Stimulated activated naive CD8-positive, alpha-beta T cell treated with anti-CD3 and anti-CD28 coated beads, Interleukin-15, Interleukin-2, amounts not matched to agents 100 U/mL and 50 U/mL, for 24 hours (primary cell): ENCODE measurements around the gene NRG2.

ENCODE experiments used
- ATAC-seq: fragments of 150-1000 bp; cut with Tn5 transposase; one replicate; pipeline ENCODE4 v1.10.0; 2021
- DNase-seq: peaks from one replicate; pipeline ENCODE4 v3.0.0; 2021

NRG2 gene

DNA sequence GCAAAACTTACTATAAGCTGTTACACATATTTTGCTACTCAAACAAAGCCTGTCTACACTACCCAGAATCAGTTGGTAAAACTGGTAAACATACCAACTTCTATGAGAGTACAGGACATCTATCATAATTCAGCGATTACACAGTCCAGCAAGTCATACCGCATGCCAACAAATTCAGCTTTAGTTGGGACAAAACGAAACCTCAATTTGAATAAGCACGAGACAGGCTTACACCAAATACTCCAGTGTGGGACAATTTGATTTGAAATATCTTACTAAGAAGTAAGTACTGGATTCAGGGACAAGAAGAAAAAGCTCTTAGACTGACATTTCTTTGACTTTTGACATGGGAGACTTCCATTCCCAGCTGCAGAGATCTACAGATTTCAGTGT is 2.0 kb downstream of the NRG2 start:
- DNase-seq: no peak
- ATAC-seq: no peak

- no peak for ATAC-seq
Measured at GRCh38 chr5:140040358-140040757, 2.7 kb downstream of the NRG2 start.

GRCh38 chr5:140039561-140039960 is 3.5 kb downstream of the NRG2 start:
- DNase-seq: no peak

More at GRCh38 chr5:140040358-140040757, 2.7 kb downstream of the NRG2 start:
- DNase-seq: no peak

GRCh38 chr5:140038373-140038957 is 4.6 kb downstream of the NRG2 start:
- DNase-seq: no peak

More at GRCh38 chr5:140039561-140039960, 3.5 kb downstream of the NRG2 start:
- no peak for ATAC-seq

GRCh38 chr5:140037012-140037411 is 6.1 kb downstream of the NRG2 start:
- no peak for DNase-seq
- ATAC-seq: no peak

More at GRCh38 chr5:140038373-140038957, 4.6 kb downstream of the NRG2 start:
- no peak for ATAC-seq

- DNase-seq (no peak), ATAC-seq (no peak)
Measured at GRCh38 chr5:140035881-140036280, 7.2 kb downstream of the NRG2 start.

- no peak for DNase-seq
- no peak for ATAC-seq
Measured at GRCh38 chr5:140033037-140033760, 9.9 kb downstream of the NRG2 start.

DNA sequence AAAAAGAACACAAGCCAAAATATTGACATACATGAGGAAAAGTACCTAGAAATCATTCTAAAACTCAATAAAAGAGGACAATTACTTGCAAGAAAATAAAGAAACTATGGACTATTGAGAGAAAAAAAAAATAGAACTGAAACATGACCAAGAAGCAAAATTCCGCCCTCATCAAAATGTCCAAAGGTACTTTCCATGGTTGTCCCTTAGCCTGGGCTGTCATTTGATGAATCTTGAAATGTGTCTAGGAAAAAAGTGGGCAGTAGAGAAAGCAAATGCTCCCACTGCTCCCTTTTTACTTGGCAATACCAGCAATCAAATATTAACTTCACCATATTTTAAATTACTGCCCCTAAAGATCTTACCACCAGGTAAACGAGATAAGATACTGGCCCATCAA is 10.8 kb downstream of the NRG2 start:
- DNase-seq (no peak), ATAC-seq (no peak)

DNA sequence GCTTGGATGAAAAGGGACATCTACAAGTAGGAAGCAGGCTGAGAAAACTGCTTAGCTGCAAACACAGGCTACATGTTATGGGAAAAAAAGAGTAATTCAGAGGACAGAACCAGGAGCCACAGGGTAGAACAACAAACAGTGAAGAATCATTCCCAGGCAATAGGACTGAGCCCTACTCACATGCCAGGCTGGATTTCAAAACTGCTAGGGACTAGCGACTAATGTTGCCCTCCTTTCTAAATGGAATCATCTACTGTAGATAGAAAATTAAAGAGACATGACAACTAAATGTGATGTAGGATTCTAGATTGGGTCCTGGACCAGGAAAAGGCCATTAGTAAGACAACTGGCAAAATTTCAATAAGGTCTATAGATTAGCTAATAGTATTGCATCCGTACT is 15.3 kb downstream of the NRG2 start:
- ATAC-seq: no peak
- DNase-seq: no peak

DNA sequence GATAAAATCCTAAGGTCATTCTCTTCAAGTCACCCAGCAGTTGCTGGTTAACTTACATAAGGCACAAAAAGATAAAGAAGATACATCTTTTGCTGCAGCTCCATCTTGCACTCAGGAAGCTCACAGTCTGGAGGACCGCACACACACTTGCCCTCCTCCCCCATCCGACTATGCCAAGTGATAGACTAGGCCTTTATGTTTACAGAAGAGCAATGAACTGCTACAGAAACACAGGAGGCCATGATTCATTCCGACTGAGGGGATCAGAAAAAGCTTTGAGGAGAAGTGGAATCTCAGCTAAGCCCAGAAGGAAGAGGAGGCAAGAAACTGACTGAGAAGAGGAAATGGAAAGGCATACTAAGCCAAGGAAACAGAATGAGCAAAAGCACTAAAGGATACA is 17.4 kb downstream of the NRG2 start:
- no peak for DNase-seq
- ATAC-seq: no peak

DNA sequence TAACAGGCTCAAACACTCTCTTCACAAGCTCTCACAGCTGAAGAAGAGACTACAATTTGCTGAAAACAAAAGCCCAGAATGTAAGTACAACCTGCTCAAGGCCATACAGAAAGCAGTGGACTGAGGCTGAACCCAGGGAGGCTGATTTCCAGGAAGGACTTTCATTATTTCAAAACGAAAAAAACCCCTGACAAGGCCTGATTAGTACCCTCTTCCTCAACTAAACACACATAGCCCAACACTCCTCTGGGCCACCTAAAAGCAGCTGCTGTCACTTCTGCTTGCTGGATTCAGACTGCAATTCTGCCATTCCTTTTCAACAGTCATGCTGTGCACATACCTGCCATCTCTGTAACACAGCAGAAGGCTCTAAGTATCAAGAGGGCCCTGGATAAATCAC is 18.2 kb downstream of the NRG2 start:
- no peak for ATAC-seq

GRCh38 chr5:140023611-140024191 is 19.4 kb downstream of the NRG2 start:
- no peak for DNase-seq
- no peak for ATAC-seq

More for the DNA sequence above, 18.2 kb downstream of the NRG2 start:
- DNase-seq: no peak

DNA sequence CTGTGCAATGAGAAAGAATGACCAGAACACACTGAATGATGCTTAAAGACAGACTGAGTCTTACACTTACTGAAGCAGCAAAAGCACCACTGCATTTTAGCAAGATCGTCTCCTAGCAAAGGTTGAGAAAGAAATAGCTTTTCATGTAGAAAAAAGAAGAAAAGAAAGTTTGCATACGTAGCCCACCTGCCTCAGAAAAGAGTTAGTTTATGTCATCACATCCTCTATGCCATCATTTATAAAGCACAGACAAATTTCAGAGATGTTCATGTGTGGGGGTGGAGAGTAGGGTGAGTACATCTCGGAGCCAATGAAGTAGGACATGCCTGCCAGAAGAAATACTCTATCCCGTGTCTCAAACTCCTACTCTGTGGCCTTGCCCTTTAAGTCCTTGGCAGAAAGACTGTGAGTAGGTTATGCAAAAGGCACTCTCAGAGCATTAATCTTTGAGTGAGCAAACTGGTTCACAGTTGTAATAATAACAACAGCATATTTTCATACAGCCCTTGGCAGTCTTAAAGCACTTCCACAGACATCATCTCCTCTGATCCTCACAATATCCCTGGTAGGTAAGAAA is 22.4 kb downstream of the NRG2 start:
- no peak for ATAC-seq
- no peak for DNase-seq

DNA sequence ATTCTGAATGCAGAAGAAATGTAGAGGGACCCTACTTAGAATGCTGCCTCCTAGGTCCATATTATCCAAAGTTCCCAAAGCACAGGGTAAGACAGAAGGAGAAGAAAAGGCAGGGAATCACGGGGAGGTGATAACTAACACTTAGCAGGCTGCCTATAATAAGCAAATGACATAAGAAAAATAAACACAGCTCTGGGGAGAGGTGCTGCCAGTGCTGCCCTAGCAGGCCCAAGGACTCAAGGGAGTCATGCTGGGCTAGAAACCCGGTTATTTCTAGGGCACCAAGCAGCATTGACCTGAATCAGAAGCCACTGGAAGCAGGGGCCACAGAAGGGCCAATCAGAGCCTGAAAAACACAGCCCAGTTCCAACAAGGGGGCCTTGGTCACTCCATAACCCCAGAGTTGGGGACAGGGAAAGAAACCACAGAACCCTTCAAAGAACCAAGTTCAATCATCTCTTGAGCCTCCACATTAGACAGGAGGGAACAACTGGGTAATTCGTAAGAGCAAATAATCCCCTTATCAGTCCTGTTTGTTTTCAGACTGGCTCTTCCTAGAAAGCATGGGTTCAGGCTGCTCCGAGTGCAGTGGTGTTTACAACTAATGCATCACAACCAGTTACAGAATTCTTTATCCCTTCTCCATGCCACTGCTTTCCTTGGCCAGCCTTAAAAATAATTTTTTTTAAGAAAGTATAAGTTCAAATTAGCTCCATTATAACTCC is 24.0 kb downstream of the NRG2 start:
- no peak for DNase-seq
- no peak for ATAC-seq

DNA sequence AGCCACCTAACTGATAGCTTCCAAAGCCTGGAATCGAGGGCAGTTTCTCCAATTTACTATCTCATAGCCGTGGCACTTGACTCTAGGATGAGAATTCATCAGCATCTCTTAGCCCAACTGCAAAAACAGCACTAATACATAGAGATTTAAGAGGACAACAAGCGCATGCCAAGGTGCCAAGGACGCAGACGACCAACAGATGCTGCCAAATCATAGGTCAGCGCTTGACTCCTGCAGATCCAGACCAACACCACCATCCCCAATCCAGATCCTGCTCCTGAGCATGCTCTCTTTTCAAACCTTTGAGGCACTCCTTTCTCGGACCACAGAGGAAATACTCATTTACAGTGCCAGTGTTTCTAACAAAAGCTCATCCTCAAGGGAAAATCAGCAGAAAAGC is 24.6 kb downstream of the NRG2 start:
- ATAC-seq: no peak
- DNase-seq: no peak

DNA sequence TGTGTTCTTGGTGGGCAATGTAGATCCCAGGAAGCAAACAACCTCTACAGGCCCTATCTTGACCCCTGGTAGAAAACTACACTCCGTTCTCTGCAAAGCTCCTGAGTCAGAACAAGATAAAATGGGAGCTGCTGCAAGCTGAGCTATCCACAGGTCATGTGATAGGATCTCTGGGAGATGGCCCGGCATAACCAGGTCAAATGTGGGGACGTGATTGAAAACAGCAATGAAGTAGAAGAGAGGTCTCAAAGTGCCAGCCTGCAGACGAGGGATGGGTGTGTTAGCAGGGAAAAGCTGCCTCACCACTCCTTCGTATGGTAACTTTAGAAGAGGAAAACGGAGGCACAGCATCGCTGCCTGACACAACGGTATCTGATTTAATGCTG is 25.0 kb downstream of the NRG2 start:
- ATAC-seq: no peak

DNA sequence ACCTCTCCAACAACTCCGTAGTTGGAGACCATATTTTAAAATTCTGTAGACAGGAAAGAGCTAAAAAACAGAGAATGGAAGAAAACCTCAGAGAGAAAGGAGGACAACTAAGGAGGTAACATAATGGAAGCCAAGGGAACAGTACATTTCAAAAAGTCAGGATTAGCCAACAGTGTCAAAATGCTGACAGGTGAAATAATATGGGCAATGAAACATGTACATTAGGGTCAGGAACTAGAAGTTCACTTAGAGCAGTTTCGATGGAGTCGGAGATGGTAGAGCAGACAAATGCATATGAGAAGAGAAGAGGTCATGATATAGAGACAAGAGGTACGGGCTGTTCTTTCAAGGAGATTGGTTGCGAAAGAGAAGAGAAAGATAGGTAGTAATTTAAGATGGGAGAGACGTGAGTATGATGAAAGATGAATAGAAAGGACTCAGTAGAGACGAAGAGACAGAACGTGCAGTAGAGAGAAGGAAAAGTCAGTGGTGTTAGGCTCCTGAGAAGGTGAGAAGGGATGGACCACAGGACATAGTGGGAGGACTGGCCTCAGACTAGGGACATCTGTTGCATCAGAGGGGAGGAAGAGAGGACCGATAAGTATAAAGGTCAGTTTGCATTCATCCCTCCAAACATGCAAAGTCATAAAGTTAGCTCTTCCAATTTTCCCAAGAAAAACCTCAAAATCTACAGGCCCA is 25.6 kb downstream of the NRG2 start:
- DNase-seq: no peak
- no peak for ATAC-seq

More for the DNA sequence above, 25.0 kb downstream of the NRG2 start:
- no peak for DNase-seq

DNA sequence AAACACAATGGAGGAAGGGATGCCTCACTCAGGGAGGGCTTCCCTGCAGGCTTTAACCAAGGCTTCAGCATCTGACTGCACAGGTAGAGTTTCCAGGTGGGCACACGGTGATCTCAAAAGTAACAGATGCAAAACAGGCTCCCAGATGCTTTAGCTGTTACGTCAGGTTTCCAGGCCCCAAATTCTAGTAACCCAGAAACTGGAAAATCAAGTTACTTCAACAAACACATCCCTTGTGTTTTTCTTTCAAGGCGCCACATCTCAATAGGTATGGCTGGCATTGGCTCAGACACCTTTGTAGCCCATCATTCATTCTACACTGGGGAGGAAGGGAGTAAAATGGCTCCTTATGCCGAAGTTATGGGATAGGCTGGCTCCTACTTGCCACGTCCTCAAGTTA is 27.4 kb downstream of the NRG2 start:
- DNase-seq: no peak
- ATAC-seq: no peak

DNA sequence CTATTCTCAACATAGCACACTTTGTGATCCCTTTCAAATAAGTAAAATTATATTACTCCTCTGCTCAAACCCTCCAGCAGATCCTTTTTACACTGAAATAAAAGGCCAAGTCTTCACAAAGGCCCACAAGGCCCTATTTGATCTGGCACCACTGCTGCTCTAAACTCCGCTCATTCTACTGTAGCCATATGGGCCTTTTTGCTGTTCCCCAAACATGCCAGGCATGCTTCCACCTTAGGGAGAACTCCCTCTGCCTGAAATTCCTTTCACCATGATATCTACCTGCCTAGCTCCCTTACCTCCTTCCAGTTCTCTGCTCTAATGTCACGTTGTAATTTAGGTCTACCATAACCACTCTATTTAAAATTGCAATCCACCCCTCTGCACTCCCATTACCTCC is 28.3 kb downstream of the NRG2 start:
- DNase-seq (no peak), ATAC-seq (no peak)

DNA sequence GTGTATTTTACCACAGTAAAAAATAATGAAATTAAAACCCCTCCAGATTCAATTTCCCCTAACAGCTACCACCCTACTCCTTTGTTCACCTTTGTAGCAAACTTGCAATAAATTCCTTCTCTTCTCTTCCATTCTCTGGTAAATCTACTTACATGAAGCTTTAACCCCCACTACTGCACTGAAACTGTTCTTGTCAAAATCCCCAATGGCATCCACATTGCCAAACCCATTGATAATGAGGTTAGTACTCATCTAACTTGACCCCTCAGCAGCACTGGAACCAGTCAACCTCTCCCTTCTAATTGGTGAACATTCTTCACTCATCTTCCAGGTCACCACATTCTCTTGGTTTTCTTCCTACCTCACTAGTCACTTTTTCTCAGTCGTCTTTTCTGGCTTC is 29.6 kb downstream of the NRG2 start:
- ATAC-seq: no peak
- DNase-seq: no peak

DNA sequence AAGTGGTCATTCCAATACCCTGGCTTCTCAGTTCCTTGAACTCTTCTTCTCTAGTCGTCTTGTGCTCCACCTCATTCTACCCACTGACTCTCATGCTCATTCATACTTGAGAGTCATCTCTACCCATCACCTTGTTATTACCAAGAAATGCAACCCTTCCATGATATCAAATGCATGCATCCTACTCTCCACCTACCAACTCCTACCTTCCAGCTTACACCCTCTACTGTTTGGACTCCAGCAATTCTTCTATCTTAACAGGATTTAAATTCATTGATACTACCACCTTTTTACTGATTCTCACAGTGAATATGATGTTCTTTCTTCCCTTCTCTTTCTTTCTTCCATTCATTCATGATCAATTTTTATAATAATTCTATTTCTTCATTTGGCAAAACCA is 30.7 kb downstream of the NRG2 start:
- DNase-seq: no peak
- no peak for ATAC-seq

GRCh38 chr5:140011297-140011802 is 31.7 kb downstream of the NRG2 start:
- ATAC-seq (peak; percentile 32), DNase-seq (no peak)
